K562 (cell line): ENCODE measurements around the gene BAG1. TPM values are rescaled to one million over a fixed set of nuclear protein-coding genes. Genes with fewer than 3 reads are reported as not detected.

Source experiments
- ATAC-seq: fragments of 200-7000 bp; cut with Tn5 transposase; 3 replicates; pipeline ENCODE4 v1.9.1; 2020; ENCODE audit warnings: moderate library complexity
- BruUV-seq: library from RNA; stranded (reverse); fragments of 400-500 nt; replicated peaks from 2 replicates; lab custom pipeline; 2021; lab: Mats Ljungman, UMichigan
- CTCF ChIA-PET: fragments of 300-600 bp; formaldehyde crosslinking; extraction: SDS; loops from one replicate; lab custom pipeline; 2021; ENCODE audit warnings: low intra/inter-chr PET ratio; lab: Yijun Ruan, JAX
- POLR2A ChIA-PET: fragments of 300-600, 350-650 bp; sonication (Branson Sonifier 250); formaldehyde crosslinking; extraction: SDS; loops from one replicate; lab custom pipeline; 2021; ENCODE audit warnings: antibody characterized with exemption, inconsistent platforms; lab: Yijun Ruan, JAX
- DNase-seq, 4 experiments: peaks; one replicate each; pipeline versions ENCODE4 v3.0.0 to v3.0.0-alpha.2; 2011 to 2018; ENCODE audit warnings: low spot score in 3 of 4, mixed read lengths in 3 of 4; ENCODE audit errors: extremely low read depth in 1 of 4
- FAIRE-seq: peaks from 2 replicates; lab custom pipeline; 2011; peaks lifted over from hg19 to GRCh38; lab: Jason Lieb, UNC
- H2AFZ ChIP-seq: 2 replicates; pipeline ENCODE4 v1.6.0; 2011; ENCODE audit warnings: low read depth, low read length, control low read depth, inconsistent platforms
- H3K27ac ChIP-seq: fragments of 200-600 bp; 3 replicates; pipeline ENCODE4 v1.8.0; 2011; ENCODE audit warnings: low read depth, mild to moderate bottlenecking, control low read depth, inconsistent platforms, low read length, moderate library complexity, mixed read lengths; ENCODE audit errors: extremely low read depth
- H3K27me3 ChIP-seq, 2 experiments: fragments of 300-600 bp in 1 of 2; 2 replicates in 1 of 2; 3 replicates in 1 of 2; pipeline versions ENCODE4 v1.6.0 to v1.8.0; 2011; ENCODE audit warnings: inconsistent platforms in 2 of 2, low read length in 2 of 2, mild to moderate bottlenecking in 1 of 2, mixed read lengths in 1 of 2, moderate library complexity in 1 of 2; ENCODE audit not compliant: control insufficient read depth in 2 of 2, insufficient read depth in 2 of 2
- H3K36me3 ChIP-seq: fragments of 300-600 bp; 3 replicates; pipeline ENCODE4 v1.8.0; 2011; ENCODE audit warnings: mild to moderate bottlenecking, low read length, inconsistent platforms; ENCODE audit not compliant: control insufficient read depth, insufficient read depth
- H3K4me1 ChIP-seq, 2 experiments: fragments of 200-600 bp in 1 of 2; replicated peaks in 1 of 2; 2 replicates in 1 of 2; 3 replicates in 1 of 2; pipeline versions ENCODE4 v1.5.1 to v1.8.0; 2011; ENCODE audit warnings: inconsistent platforms in 2 of 2, low read length in 2 of 2, mild to moderate bottlenecking in 1 of 2, mixed read lengths in 1 of 2, moderate library complexity in 1 of 2; ENCODE audit not compliant: control insufficient read depth in 2 of 2, insufficient read depth in 2 of 2
- H3K4me2 ChIP-seq: 2 replicates; pipeline ENCODE4 v1.6.1; 2011; ENCODE audit warnings: low read length, control low read depth, inconsistent platforms, mixed read lengths; ENCODE audit not compliant: insufficient read depth
- H3K4me3 ChIP-seq: fragments of 200-600 bp; sonication (generic), shearing (Covaris generic); 2 replicates; pipeline ENCODE4 v1.5.1; 2016; ENCODE audit warnings: control low read depth, inconsistent platforms
- H3K79me2 ChIP-seq: fragments of 200-600 bp; 3 replicates; pipeline ENCODE4 v1.8.0; 2011; ENCODE audit warnings: low read length, inconsistent platforms; ENCODE audit not compliant: control insufficient read depth, insufficient read depth
- H3K9ac ChIP-seq, 2 experiments: 2 replicates each; pipeline versions ENCODE4 v1.6.0 to v1.6.1; 2011; ENCODE audit warnings: low read depth in 2 of 2, low read length in 2 of 2, control low read depth in 1 of 2, inconsistent platforms in 1 of 2, mild to moderate bottlenecking in 1 of 2, mixed read lengths in 1 of 2; ENCODE audit not compliant: insufficient read depth in 1 of 2
- H3K9me1 ChIP-seq: one replicate; pipeline ENCODE4 v1.6.0; 2011; ENCODE audit warnings: inconsistent platforms, mild to moderate bottlenecking, low read length, moderate library complexity; ENCODE audit not compliant: control insufficient read depth, insufficient read depth
- H3K9me3 ChIP-seq: replicated peaks from 2 replicates; pipeline ENCODE4 v1.5.1; 2011; ENCODE audit warnings: low read depth, low read length, inconsistent platforms; ENCODE audit not compliant: control insufficient read depth, insufficient read depth
- H4K20me1 ChIP-seq: replicated peaks from 2 replicates; pipeline ENCODE4 v1.6.1; 2011; ENCODE audit warnings: low read length, inconsistent platforms, mixed read lengths; ENCODE audit not compliant: control insufficient read depth, insufficient read depth
- CHD1 ChIP-seq: fragments of 200-600 bp; sonication (generic); IDR thresholded peaks from one replicate; pipeline ENCODE4 v1.6.1; 2012; ENCODE audit warnings: mild to moderate bottlenecking, moderate library complexity, low read length, inconsistent platforms
- GATA2 ChIP-seq: sonication (generic); formaldehyde crosslinking; IDR thresholded peaks from 2 replicates; pipeline ENCODE4 v1.4.0; 2020; ENCODE audit warnings: mild to moderate bottlenecking, missing genetic modification reagents
- SRSF1 ChIP-seq: fragments of 200-400 bp; formaldehyde crosslinking; IDR thresholded peaks from 2 replicates; pipeline ENCODE4 v1.6.1; 2017; ENCODE audit warnings: mild to moderate bottlenecking, low read depth, low read length, moderate library complexity
- ZKSCAN8 ChIP-seq: fragments of 200-800 bp; sonication (Bioruptor generic); IDR thresholded peaks from 2 replicates; pipeline ENCODE4 v1.6.1; 2016; ENCODE audit warnings: missing genetic modification characterization, missing compliant biosample characterization
- ZNF561 ChIP-seq: fragments of 450-650 bp; formaldehyde crosslinking; conservative IDR thresholded peaks from 2 replicates; pipeline ENCODE4 v1.4.0; 2020; ENCODE audit warnings: mild to moderate bottlenecking, moderate library complexity
- WGBS: fragments of 100-300 bp; shearing (Covaris generic); methylation state at CpG from one replicate; pipeline ENCODE4 v1.1.6; 2016; ENCODE audit warnings: low coverage, mixed read lengths; ENCODE audit not compliant: insufficient coverage; ENCODE audit errors: missing lambda C conversion rate; 5-methylcytosine and 5-hydroxymethylcytosine counted together
- in situ Hi-C: fragments of 300-500 bp; cut with MboI; formaldehyde crosslinking; loops from 4 replicates; pipeline ENCODE4 v1.15.0; 2018; ENCODE audit warnings: inconsistent platforms, mixed read lengths
- intact Hi-C: fragments of 100-400 bp; cut with micrococcal nuclease; formaldehyde crosslinking; loops from 2 replicates; pipeline ENCODE4 v1.14.2; 2022
- polyA plus RNA-seq, 8 experiments: library from polyadenylated mRNA; depleted of rRNA in 4 of 8; stranded (reverse) in 5 of 8; unstranded in 3 of 8; fragments of >200 nt; fragmentation: Nextera tagmentation in 2 of 8; fragmentation: Illumina TruSeq in 1 of 8; extraction: Ambion mirVana in 2 of 8; extraction: Trizol in 1 of 8; gene quantifications; 2 replicates each; pipeline versions ENCODE4 v1.2.1 to v1.2.3, GENCODE V29; 2011 to 2014; ENCODE audit warnings: inconsistent platforms in 1 of 8, missing spikeins in 1 of 8
- total RNA-seq, 7 experiments: library from RNA; depleted of rRNA in 6 of 7; stranded (reverse); fragments of >200 nt in 6 of 7; fragmentation: Illumina TruSeq in 2 of 7; extraction: Trizol in 2 of 7; gene quantifications; 2 replicates each; pipeline versions ENCODE4 v1.2.1 to v1.2.3, GENCODE V29; 2011 to 2021; ENCODE audit warnings: low replicate concordance in 1 of 7
- TF ChIP-seq, protein P1 (sequence below): sonication (generic); formaldehyde crosslinking; IDR thresholded peaks from 2 replicates; pipeline ENCODE4 v1.8.1; 2023; ENCODE audit warnings: mild to moderate bottlenecking, missing genetic modification reagents
- TF ChIP-seq, protein P2 (sequence below): fragments of 250-450 bp; sonication (Bioruptor Pico); IDR thresholded peaks from 2 replicates; pipeline ENCODE4 v1.5.0; 2021
- TF ChIP-seq, protein P3 (sequence below): IDR thresholded peaks from 2 replicates; pipeline ENCODE4 v1.6.1; 2014; ENCODE audit warnings: antibody characterized with exemption
- TF ChIP-seq, protein P4 (sequence below): fragments of 450-650 bp; formaldehyde crosslinking; IDR thresholded peaks from 2 replicates; pipeline ENCODE4 v1.4.0; 2020; ENCODE audit warnings: mild to moderate bottlenecking, moderate library complexity
- TF ChIP-seq, protein P5 (sequence below): fragments of 450-650 bp; IDR thresholded peaks from 2 replicates; pipeline ENCODE4 v1.6.1; 2016; ENCODE audit warnings: low read depth, mild to moderate bottlenecking, moderate library complexity
- TF ChIP-seq, protein P6 (sequence below): fragments of 250-450 bp; sonication (Bioruptor Pico); IDR thresholded peaks from 2 replicates; pipeline ENCODE4 v1.8.0; 2022; ENCODE audit warnings: moderate library complexity, mild to moderate bottlenecking, inconsistent platforms
- TF ChIP-seq, protein P7 (sequence below): fragments of 450-650 bp; formaldehyde crosslinking; IDR thresholded peaks from 2 replicates; pipeline ENCODE4 v1.4.0; 2022; ENCODE audit warnings: mild to moderate bottlenecking, moderate library complexity

Gene BAG1
- total and polyA plus RNA-seq, 9 of the 15 experiments (the other 6 are each of a cell fraction or from before 2014, with no cell fraction given): 9.7 to 106 (median 56.9) TPM

DNA sequence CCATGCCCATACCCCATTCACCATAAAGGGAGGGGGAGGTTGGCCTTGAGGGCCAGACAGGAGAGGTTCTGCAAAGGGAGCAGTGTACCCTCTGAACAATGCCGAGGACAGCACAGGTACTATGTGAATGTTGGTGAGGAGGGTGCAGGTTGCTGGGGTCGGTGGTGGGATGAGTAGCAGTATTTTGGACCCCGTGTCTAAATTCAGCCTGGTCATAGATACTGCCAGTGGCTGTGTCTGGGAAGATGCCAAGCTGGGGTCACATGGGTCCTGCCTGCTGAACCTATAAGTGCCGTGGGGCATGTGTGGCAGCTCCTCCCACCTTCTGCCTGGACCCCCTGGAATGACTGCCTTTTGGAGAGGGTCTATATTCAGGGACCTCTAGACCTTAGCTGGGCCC lies 35.9 kb downstream of the BAG1 start:
- ChIA-PET CTCF (interaction anchor here (1.7 to 1.9 kb wide), 2 partner anchors 186 to 494 kb away, joined by 5 to 6 read pairs; no protein-coding TSS in a partner anchor), POLR2A (no interaction called here)
- Histone ChIP-seq H3K9me3 (no peaks in the 10 kb centered on the region), H3K27me3 (no peaks in the 10 kb centered on the region), H3K79me2 (no peaks in the 10 kb centered on the region), H4K20me1 (no peaks in the 10 kb centered on the region), H3K9ac (no peak overlapping the region), H3K4me1 (peaks cover 0 to 4% of the 10 kb centered on the region in 2 experiments; a peak in 2 of 5 replicates), H3K4me3 (no peak overlapping the region), H2AFZ (no peak overlapping the region), H3K36me3 (no peaks in the 10 kb centered on the region), H3K9me1 (no peaks in the 10 kb centered on the region), H3K4me2 (no peak overlapping the region), H3K27ac (no peak overlapping the region)
- no TSS peak for BruUV-seq
- ATAC-seq (no peak), FAIRE-seq (no peak), DNase-seq (no peak)
- intact Hi-C loops: loop anchor here (10.0 kb wide), 1 partner anchor 234 kb away; no protein-coding TSS in a partner anchor
- 23% methylated on average over 3 of the region's 4 CpGs for WGBS
- in situ Hi-C loops: loop anchor here (5.0 to 25.0 kb wide), 3 partner anchors 146 to 841 kb away; partner anchors contain the start of genes ACO1, NDUFB6, SMIM27 and TOPORS
- TF ChIP-seq, protein P1, sequence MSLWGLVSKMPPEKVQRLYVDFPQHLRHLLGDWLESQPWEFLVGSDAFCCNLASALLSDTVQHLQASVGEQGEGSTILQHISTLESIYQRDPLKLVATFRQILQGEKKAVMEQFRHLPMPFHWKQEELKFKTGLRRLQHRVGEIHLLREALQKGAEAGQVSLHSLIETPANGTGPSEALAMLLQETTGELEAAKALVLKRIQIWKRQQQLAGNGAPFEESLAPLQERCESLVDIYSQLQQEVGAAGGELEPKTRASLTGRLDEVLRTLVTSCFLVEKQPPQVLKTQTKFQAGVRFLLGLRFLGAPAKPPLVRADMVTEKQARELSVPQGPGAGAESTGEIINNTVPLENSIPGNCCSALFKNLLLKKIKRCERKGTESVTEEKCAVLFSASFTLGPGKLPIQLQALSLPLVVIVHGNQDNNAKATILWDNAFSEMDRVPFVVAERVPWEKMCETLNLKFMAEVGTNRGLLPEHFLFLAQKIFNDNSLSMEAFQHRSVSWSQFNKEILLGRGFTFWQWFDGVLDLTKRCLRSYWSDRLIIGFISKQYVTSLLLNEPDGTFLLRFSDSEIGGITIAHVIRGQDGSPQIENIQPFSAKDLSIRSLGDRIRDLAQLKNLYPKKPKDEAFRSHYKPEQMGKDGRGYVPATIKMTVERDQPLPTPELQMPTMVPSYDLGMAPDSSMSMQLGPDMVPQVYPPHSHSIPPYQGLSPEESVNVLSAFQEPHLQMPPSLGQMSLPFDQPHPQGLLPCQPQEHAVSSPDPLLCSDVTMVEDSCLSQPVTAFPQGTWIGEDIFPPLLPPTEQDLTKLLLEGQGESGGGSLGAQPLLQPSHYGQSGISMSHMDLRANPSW: no peak
- TF ChIP-seq, protein P2, sequence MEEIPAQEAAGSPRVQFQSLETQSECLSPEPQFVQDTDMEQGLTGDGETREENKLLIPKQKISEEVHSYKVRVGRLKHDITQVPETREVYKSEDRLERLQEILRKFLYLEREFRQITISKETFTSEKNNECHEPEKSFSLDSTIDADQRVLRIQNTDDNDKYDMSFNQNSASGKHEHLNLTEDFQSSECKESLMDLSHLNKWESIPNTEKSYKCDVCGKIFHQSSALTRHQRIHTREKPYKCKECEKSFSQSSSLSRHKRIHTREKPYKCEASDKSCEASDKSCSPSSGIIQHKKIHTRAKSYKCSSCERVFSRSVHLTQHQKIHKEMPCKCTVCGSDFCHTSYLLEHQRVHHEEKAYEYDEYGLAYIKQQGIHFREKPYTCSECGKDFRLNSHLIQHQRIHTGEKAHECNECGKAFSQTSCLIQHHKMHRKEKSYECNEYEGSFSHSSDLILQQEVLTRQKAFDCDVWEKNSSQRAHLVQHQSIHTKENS: no peak
- TF ChIP-seq SRSF1: no peak
- TF ChIP-seq, protein P3, sequence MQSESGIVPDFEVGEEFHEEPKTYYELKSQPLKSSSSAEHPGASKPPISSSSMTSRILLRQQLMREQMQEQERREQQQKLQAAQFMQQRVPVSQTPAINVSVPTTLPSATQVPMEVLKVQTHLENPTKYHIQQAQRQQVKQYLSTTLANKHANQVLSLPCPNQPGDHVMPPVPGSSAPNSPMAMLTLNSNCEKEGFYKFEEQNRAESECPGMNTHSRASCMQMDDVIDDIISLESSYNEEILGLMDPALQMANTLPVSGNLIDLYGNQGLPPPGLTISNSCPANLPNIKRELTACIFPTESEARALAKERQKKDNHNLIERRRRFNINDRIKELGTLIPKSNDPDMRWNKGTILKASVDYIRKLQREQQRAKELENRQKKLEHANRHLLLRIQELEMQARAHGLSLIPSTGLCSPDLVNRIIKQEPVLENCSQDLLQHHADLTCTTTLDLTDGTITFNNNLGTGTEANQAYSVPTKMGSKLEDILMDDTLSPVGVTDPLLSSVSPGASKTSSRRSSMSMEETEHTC: no peak
- TF ChIP-seq CHD1: no peak
- TF ChIP-seq, protein P4, sequence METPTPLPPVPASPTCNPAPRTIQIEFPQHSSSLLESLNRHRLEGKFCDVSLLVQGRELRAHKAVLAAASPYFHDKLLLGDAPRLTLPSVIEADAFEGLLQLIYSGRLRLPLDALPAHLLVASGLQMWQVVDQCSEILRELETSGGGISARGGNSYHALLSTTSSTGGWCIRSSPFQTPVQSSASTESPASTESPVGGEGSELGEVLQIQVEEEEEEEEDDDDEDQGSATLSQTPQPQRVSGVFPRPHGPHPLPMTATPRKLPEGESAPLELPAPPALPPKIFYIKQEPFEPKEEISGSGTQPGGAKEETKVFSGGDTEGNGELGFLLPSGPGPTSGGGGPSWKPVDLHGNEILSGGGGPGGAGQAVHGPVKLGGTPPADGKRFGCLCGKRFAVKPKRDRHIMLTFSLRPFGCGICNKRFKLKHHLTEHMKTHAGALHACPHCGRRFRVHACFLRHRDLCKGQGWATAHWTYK: no peak
- TF ChIP-seq, protein P5, sequence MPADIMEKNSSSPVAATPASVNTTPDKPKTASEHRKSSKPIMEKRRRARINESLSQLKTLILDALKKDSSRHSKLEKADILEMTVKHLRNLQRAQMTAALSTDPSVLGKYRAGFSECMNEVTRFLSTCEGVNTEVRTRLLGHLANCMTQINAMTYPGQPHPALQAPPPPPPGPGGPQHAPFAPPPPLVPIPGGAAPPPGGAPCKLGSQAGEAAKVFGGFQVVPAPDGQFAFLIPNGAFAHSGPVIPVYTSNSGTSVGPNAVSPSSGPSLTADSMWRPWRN: no peak
- TF ChIP-seq, protein P6, sequence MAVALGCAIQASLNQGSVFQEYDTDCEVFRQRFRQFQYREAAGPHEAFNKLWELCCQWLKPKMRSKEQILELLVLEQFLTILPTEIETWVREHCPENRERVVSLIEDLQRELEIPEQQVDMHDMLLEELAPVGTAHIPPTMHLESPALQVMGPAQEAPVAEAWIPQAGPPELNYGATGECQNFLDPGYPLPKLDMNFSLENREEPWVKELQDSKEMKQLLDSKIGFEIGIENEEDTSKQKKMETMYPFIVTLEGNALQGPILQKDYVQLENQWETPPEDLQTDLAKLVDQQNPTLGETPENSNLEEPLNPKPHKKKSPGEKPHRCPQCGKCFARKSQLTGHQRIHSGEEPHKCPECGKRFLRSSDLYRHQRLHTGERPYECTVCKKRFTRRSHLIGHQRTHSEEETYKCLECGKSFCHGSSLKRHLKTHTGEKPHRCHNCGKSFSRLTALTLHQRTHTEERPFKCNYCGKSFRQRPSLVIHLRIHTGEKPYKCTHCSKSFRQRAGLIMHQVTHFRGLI (CRISPR knock-in tag): no peak
- TF ChIP-seq, protein P7, sequence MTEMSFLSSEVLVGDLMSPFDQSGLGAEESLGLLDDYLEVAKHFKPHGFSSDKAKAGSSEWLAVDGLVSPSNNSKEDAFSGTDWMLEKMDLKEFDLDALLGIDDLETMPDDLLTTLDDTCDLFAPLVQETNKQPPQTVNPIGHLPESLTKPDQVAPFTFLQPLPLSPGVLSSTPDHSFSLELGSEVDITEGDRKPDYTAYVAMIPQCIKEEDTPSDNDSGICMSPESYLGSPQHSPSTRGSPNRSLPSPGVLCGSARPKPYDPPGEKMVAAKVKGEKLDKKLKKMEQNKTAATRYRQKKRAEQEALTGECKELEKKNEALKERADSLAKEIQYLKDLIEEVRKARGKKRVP (CRISPR knock-in tag): no peak
- TF ChIP-seq GATA2 (CRISPR knock-in tag): no peak
- TF ChIP-seq ZNF561 (CRISPR knock-in tag): no peak
- no peak for TF ChIP-seq ZKSCAN8
